Spinal cord (tissue), 10 donors: ENCODE data around the gene LMCD1. TPM values are rescaled to one million over a fixed set of nuclear protein-coding genes. Genes with fewer than 3 reads are reported as not detected.

ENCODE experiments used
- DNase-seq, 6 donors: peaks; one replicate each; pipeline versions ENCODE4 v3.0.0 to v3.0.0-alpha.2; 2013 to 2015; ENCODE audit warnings: low spot score in 6 of 6, low read depth in 4 of 6
- H3K27ac ChIP-seq: one replicate; pipeline ENCODE4 v1.5.1; 2013; ENCODE audit warnings: low read depth, low read length, control low read depth
- H3K27me3 ChIP-seq: one replicate; pipeline ENCODE4 v1.6.1; 2013; ENCODE audit warnings: low read length; ENCODE audit not compliant: control insufficient read depth, insufficient read depth
- H3K36me3 ChIP-seq: one replicate; pipeline ENCODE4 v1.6.1; 2013; ENCODE audit warnings: low read length; ENCODE audit not compliant: control insufficient read depth, insufficient read depth
- H3K4me1 ChIP-seq: one replicate; pipeline ENCODE4 v1.6.1; 2013; ENCODE audit warnings: low read length; ENCODE audit not compliant: control insufficient read depth, insufficient read depth
- H3K4me3 ChIP-seq: one replicate; pipeline ENCODE4 v1.5.1; 2013; ENCODE audit warnings: low read depth, low read length, control low read depth
- H3K9me3 ChIP-seq: one replicate; pipeline ENCODE4 v1.6.1; 2013; ENCODE audit warnings: low read length; ENCODE audit not compliant: control insufficient read depth, insufficient read depth
- WGBS: methylation state at CpG from one replicate; pipeline ENCODE4 v1.1.5; 2013; ENCODE audit warnings: missing lambda C conversion rate; ENCODE audit not compliant: insufficient coverage; 5-methylcytosine and 5-hydroxymethylcytosine counted together
- polyA plus RNA-seq, 2 donors: library from polyadenylated mRNA; unstranded; fragments of 120-200 nt; gene quantifications; one replicate each; pipeline ENCODE4 v1.2.1, GENCODE V29; 2013; ENCODE audit not compliant: insufficient read length in 2 of 2
- total RNA-seq, 2 donors: library from RNA; depleted of rRNA in 1 of 2; stranded (reverse); fragments of 120-200 nt in 1 of 2; fragments of >200 nt in 1 of 2; gene quantifications; one replicate each; pipeline versions ENCODE4 v1.2.3 to v1.2.4, GENCODE V29; 2013 to 2014
- donor health status: healthy.

The LMCD1 gene
- total and polyA plus RNA-seq, 4 donors = 12.5 to 22.9 (median 17.1) TPM

- H3K36me3 ChIP-seq = no peaks in the 10 kb centered on the region
- no peak overlapping the region for H3K4me3 ChIP-seq
- no peaks in the 10 kb centered on the region for H3K27me3 ChIP-seq
- H3K4me1 ChIP-seq = peaks cover 19% of the 10 kb centered on the region
- H3K9me3 ChIP-seq = no peaks in the 10 kb centered on the region
- no peak overlapping the region for H3K27ac ChIP-seq
- WGBS = 80% methylated on average over 2 of the region's 5 CpGs
- DNase-seq = no peak
Measured at GRCh38 chr3:8524656-8525399, 23.2 kb downstream of the LMCD1 start.

GRCh38 chr3:8525893-8526292, 24.3 kb downstream of the LMCD1 start:
- Histone ChIP-seq H3K27me3 (no peaks in the 10 kb centered on the region), H3K4me1 (peaks cover 26% of the 10 kb centered on the region), H3K9me3 (no peaks in the 10 kb centered on the region), H3K27ac (no peak overlapping the region), H3K4me3 (no peak overlapping the region), H3K36me3 (no peaks in the 10 kb centered on the region)
- DNase-seq = no peak
- 100% methylated on average over 2 of the region's 3 CpGs for WGBS

- Histone ChIP-seq H3K36me3 (no peaks in the 10 kb centered on the region), H3K9me3 (no peaks in the 10 kb centered on the region), H3K27me3 (no peaks in the 10 kb centered on the region), H3K4me1 (peaks cover 30% of the 10 kb centered on the region), H3K4me3 (no peak overlapping the region), H3K27ac (peak overlapping the region; percentile 68)
- peak; percentile 50 to 92 (median 59) for DNase-seq
- 24% methylated on average over 7 of the region's 9 CpGs for WGBS
Measured at GRCh38 chr3:8529181-8529637, 27.6 kb downstream of the LMCD1 start.

- H3K9me3 ChIP-seq = no peaks in the 10 kb centered on the region
- H3K27ac ChIP-seq = peak overlapping the region; percentile 68
- H3K4me3 ChIP-seq = no peak overlapping the region
- H3K4me1 ChIP-seq = peaks cover 30% of the 10 kb centered on the region
- H3K36me3 ChIP-seq = no peaks in the 10 kb centered on the region
- H3K27me3 ChIP-seq = no peaks in the 10 kb centered on the region
- WGBS = 52% methylated on average over 8 of the region's 12 CpGs
- peak in 1 of 6 donors; percentile 50 for DNase-seq
Measured at GRCh38 chr3:8529738-8530525, 28.3 kb downstream of the LMCD1 start.

GRCh38 chr3:8530581-8530980, 29.0 kb downstream of the LMCD1 start:
- Histone ChIP-seq H3K36me3 (no peaks in the 10 kb centered on the region), H3K4me1 (peaks cover 30% of the 10 kb centered on the region), H3K4me3 (no peak overlapping the region), H3K27me3 (no peaks in the 10 kb centered on the region), H3K9me3 (no peaks in the 10 kb centered on the region), H3K27ac (no peak overlapping the region)
- WGBS = no CpG with 5 or more reads among the region's 1 CpG
- no peak for DNase-seq

- Histone ChIP-seq H3K27me3 (no peaks in the 10 kb centered on the region), H3K4me1 (peaks cover 30% of the 10 kb centered on the region), H3K4me3 (no peak overlapping the region), H3K27ac (peak overlapping the region; percentile 26), H3K36me3 (no peaks in the 10 kb centered on the region), H3K9me3 (no peaks in the 10 kb centered on the region)
- 42% methylated on average over 4 of the region's 7 CpGs for WGBS
- peak in 1 of 6 donors; percentile 61 for DNase-seq
Measured at GRCh38 chr3:8532251-8532871, 30.7 kb downstream of the LMCD1 start.

- Histone ChIP-seq H3K27ac (peak overlapping the region; percentile 37), H3K4me1 (peaks cover 8% of the 10 kb centered on the region), H3K9me3 (no peaks in the 10 kb centered on the region), H3K27me3 (no peaks in the 10 kb centered on the region), H3K4me3 (no peak overlapping the region), H3K36me3 (peaks cover 4% of the 10 kb centered on the region)
- WGBS = 72% methylated on average over 4 of the region's 8 CpGs
- DNase-seq = peak in 1 of 6 donors; percentile 46
Measured at GRCh38 chr3:8536096-8537056, 34.8 kb downstream of the LMCD1 start.

GRCh38 chr3:8537440-8537839, 35.8 kb downstream of the LMCD1 start:
- WGBS = 100% methylated on average over 1 of the region's 1 CpG
- Histone ChIP-seq H3K4me1 (peaks cover 6% of the 10 kb centered on the region), H3K27ac (no peak overlapping the region), H3K9me3 (no peaks in the 10 kb centered on the region), H3K4me3 (no peak overlapping the region), H3K27me3 (no peaks in the 10 kb centered on the region), H3K36me3 (peaks cover 4% of the 10 kb centered on the region)
- no peak for DNase-seq

GRCh38 chr3:8538223-8538622, 36.6 kb downstream of the LMCD1 start:
- H3K27ac ChIP-seq = no peak overlapping the region
- no peak overlapping the region for H3K4me3 ChIP-seq
- 91% methylated on average over 2 of the region's 4 CpGs for WGBS
- H3K27me3 ChIP-seq = no peaks in the 10 kb centered on the region
- H3K9me3 ChIP-seq = no peaks in the 10 kb centered on the region
- DNase-seq = no peak
- no peaks in the 10 kb centered on the region for H3K4me1 ChIP-seq
- H3K36me3 ChIP-seq = peaks cover 4% of the 10 kb centered on the region
